Activated naive CD8-positive, alpha-beta T cell (primary cell): ENCODE data around the gene CACYBP.
A peak's percentile ranks its signal among the peaks of the same experiment; 100 is the strongest.

Source experiments
- H3K27ac Mint-ChIP-seq: one replicate; pipeline ENCODE4 v1.8.0; 2021; ENCODE audit warnings: mixed read lengths
- H3K27me3 Mint-ChIP-seq: one replicate; pipeline ENCODE4 v1.8.0; 2021; ENCODE audit warnings: mixed read lengths
- H3K36me3 Mint-ChIP-seq: one replicate; pipeline ENCODE4 v1.8.0; 2021; ENCODE audit warnings: mixed read lengths
- H3K4me1 Mint-ChIP-seq: one replicate; pipeline ENCODE4 v1.8.0; 2021; ENCODE audit warnings: low read depth, mixed read lengths
- H3K4me3 Mint-ChIP-seq: one replicate; pipeline ENCODE4 v1.8.0; 2021; ENCODE audit warnings: mild to moderate bottlenecking, mixed read lengths
- H3K9me3 Mint-ChIP-seq: one replicate; pipeline ENCODE4 v1.8.0; 2021; ENCODE audit warnings: low read depth, mixed read lengths

The CACYBP gene

GRCh38 chr1:174966008-174966572, 33.7 kb upstream of the CACYBP start:
- peaks cover 2% of the 10 kb centered on the region for H3K36me3 Mint-ChIP-seq
- no peaks in the 10 kb centered on the region for H3K27me3 Mint-ChIP-seq
- no peaks in the 10 kb centered on the region for H3K9me3 Mint-ChIP-seq
- H3K27ac Mint-ChIP-seq, result peak overlapping the region; percentile 94
- peaks cover 72% of the 10 kb centered on the region for H3K4me1 Mint-ChIP-seq
- peak overlapping the region; percentile 79 for H3K4me3 Mint-ChIP-seq

- peaks cover 87% of the 10 kb centered on the region for H3K4me1 Mint-ChIP-seq
- H3K9me3 Mint-ChIP-seq, result no peaks in the 10 kb centered on the region
- peaks cover 7% of the 10 kb centered on the region for H3K36me3 Mint-ChIP-seq
- peak overlapping the region; percentile 80 for H3K4me3 Mint-ChIP-seq
- H3K27ac Mint-ChIP-seq, result peak overlapping the region; percentile 96
- no peaks in the 10 kb centered on the region for H3K27me3 Mint-ChIP-seq
Observed at GRCh38 chr1:174967845-174968705, 31.7 kb upstream of the CACYBP start.

GRCh38 chr1:174968750-174969244, 30.9 kb upstream of the CACYBP start:
- Mint-ChIP-seq H3K27me3 (no peaks in the 10 kb centered on the region), H3K36me3 (peaks cover 9% of the 10 kb centered on the region), H3K4me3 (peak overlapping the region; percentile 80), H3K4me1 (peaks cover 80% of the 10 kb centered on the region), H3K27ac (peak overlapping the region; percentile 96), H3K9me3 (no peaks in the 10 kb centered on the region)

- peaks cover 15% of the 10 kb centered on the region for H3K36me3 Mint-ChIP-seq
- no peaks in the 10 kb centered on the region for H3K27me3 Mint-ChIP-seq
- H3K9me3 Mint-ChIP-seq, result no peaks in the 10 kb centered on the region
- H3K4me1 Mint-ChIP-seq, result peaks cover 71% of the 10 kb centered on the region
- H3K4me3 Mint-ChIP-seq, result peak overlapping the region; percentile 7
- peak overlapping the region; percentile 96 for H3K27ac Mint-ChIP-seq
Observed at GRCh38 chr1:174969977-174970376, 29.8 kb upstream of the CACYBP start.

GRCh38 chr1:174971466-174971865, 28.3 kb upstream of the CACYBP start:
- Mint-ChIP-seq H3K27ac (peak overlapping the region; percentile 35), H3K27me3 (no peaks in the 10 kb centered on the region), H3K36me3 (peaks cover 27% of the 10 kb centered on the region), H3K4me1 (peaks cover 64% of the 10 kb centered on the region), H3K4me3 (peak overlapping the region; percentile 35), H3K9me3 (no peaks in the 10 kb centered on the region)

GRCh38 chr1:174971902-174972301, 27.8 kb upstream of the CACYBP start:
- Mint-ChIP-seq H3K4me3 (no peak overlapping the region), H3K27ac (peak overlapping the region; percentile 58), H3K4me1 (peaks cover 66% of the 10 kb centered on the region), H3K9me3 (no peaks in the 10 kb centered on the region), H3K36me3 (peaks cover 31% of the 10 kb centered on the region), H3K27me3 (no peaks in the 10 kb centered on the region)

GRCh38 chr1:174974711-174975119, 25.0 kb upstream of the CACYBP start:
- Mint-ChIP-seq H3K4me1 (peaks cover 50% of the 10 kb centered on the region), H3K36me3 (peaks cover 38% of the 10 kb centered on the region), H3K27ac (no peak overlapping the region), H3K4me3 (no peak overlapping the region), H3K27me3 (no peaks in the 10 kb centered on the region), H3K9me3 (no peaks in the 10 kb centered on the region)

- no peaks in the 10 kb centered on the region for H3K9me3 Mint-ChIP-seq
- peaks cover 41% of the 10 kb centered on the region for H3K36me3 Mint-ChIP-seq
- H3K27me3 Mint-ChIP-seq, result no peaks in the 10 kb centered on the region
- H3K4me3 Mint-ChIP-seq, result no peak overlapping the region
- peaks cover 47% of the 10 kb centered on the region for H3K4me1 Mint-ChIP-seq
- peak overlapping the region; percentile 7 for H3K27ac Mint-ChIP-seq
Observed at GRCh38 chr1:174975764-174976163, 24.0 kb upstream of the CACYBP start.

GRCh38 chr1:174976436-174977108, 23.2 kb upstream of the CACYBP start:
- H3K36me3 Mint-ChIP-seq, result peaks cover 42% of the 10 kb centered on the region
- H3K9me3 Mint-ChIP-seq, result no peaks in the 10 kb centered on the region
- no peaks in the 10 kb centered on the region for H3K27me3 Mint-ChIP-seq
- H3K4me3 Mint-ChIP-seq, result no peak overlapping the region
- H3K27ac Mint-ChIP-seq, result peak overlapping the region; percentile 13
- H3K4me1 Mint-ChIP-seq, result peaks cover 43% of the 10 kb centered on the region

- H3K4me1 Mint-ChIP-seq, result peaks cover 25% of the 10 kb centered on the region
- peaks cover 26% of the 10 kb centered on the region for H3K36me3 Mint-ChIP-seq
- H3K4me3 Mint-ChIP-seq, result no peak overlapping the region
- H3K27me3 Mint-ChIP-seq, result no peaks in the 10 kb centered on the region
- no peaks in the 10 kb centered on the region for H3K9me3 Mint-ChIP-seq
- H3K27ac Mint-ChIP-seq, result no peak overlapping the region
Observed at GRCh38 chr1:174982971-174983689, 16.6 kb upstream of the CACYBP start.

- H3K36me3 Mint-ChIP-seq, result peaks cover 30% of the 10 kb centered on the region
- H3K27me3 Mint-ChIP-seq, result no peaks in the 10 kb centered on the region
- H3K4me3 Mint-ChIP-seq, result no peak overlapping the region
- H3K4me1 Mint-ChIP-seq, result peaks cover 37% of the 10 kb centered on the region
- H3K9me3 Mint-ChIP-seq, result no peaks in the 10 kb centered on the region
- H3K27ac Mint-ChIP-seq, result peak overlapping the region; percentile 43
Observed at GRCh38 chr1:174984952-174985351, 14.8 kb upstream of the CACYBP start.

- Mint-ChIP-seq H3K4me3 (no peak overlapping the region), H3K36me3 (peaks cover 12% of the 10 kb centered on the region), H3K9me3 (no peaks in the 10 kb centered on the region), H3K27ac (peak overlapping the region; percentile 47), H3K4me1 (peaks cover 33% of the 10 kb centered on the region), H3K27me3 (no peaks in the 10 kb centered on the region)
Observed at GRCh38 chr1:174988539-174988938, 11.2 kb upstream of the CACYBP start.

GRCh38 chr1:174988986-174989385, 10.8 kb upstream of the CACYBP start:
- Mint-ChIP-seq H3K4me1 (peaks cover 33% of the 10 kb centered on the region), H3K36me3 (peaks cover 12% of the 10 kb centered on the region), H3K9me3 (no peaks in the 10 kb centered on the region), H3K4me3 (peak overlapping the region; percentile 9), H3K27ac (peak overlapping the region; percentile 72), H3K27me3 (no peaks in the 10 kb centered on the region)

- H3K4me1 Mint-ChIP-seq, result peaks cover 33% of the 10 kb centered on the region
- H3K4me3 Mint-ChIP-seq, result peak overlapping the region; percentile 71
- peak overlapping the region; percentile 90 for H3K27ac Mint-ChIP-seq
- peaks cover 11% of the 10 kb centered on the region for H3K36me3 Mint-ChIP-seq
- H3K27me3 Mint-ChIP-seq, result no peaks in the 10 kb centered on the region
- H3K9me3 Mint-ChIP-seq, result no peaks in the 10 kb centered on the region
Observed at GRCh38 chr1:174989536-174990220, 10.1 kb upstream of the CACYBP start.
